DMS 273 (cell line): ENCODE measurements around the gene GABPB1.
"Not testable (repeated sequence)": the region's sequence is repeated elsewhere in the genome, so short reads cannot be mapped to it uniquely, and the experiment has no call there.

Source experiments
- DNase-seq: peaks from one replicate; lab custom pipeline; 2025; ENCODE audit not compliant: unreplicated experiment; lab: John Stamatoyannopoulos, UW

Gene GABPB1

DNA sequence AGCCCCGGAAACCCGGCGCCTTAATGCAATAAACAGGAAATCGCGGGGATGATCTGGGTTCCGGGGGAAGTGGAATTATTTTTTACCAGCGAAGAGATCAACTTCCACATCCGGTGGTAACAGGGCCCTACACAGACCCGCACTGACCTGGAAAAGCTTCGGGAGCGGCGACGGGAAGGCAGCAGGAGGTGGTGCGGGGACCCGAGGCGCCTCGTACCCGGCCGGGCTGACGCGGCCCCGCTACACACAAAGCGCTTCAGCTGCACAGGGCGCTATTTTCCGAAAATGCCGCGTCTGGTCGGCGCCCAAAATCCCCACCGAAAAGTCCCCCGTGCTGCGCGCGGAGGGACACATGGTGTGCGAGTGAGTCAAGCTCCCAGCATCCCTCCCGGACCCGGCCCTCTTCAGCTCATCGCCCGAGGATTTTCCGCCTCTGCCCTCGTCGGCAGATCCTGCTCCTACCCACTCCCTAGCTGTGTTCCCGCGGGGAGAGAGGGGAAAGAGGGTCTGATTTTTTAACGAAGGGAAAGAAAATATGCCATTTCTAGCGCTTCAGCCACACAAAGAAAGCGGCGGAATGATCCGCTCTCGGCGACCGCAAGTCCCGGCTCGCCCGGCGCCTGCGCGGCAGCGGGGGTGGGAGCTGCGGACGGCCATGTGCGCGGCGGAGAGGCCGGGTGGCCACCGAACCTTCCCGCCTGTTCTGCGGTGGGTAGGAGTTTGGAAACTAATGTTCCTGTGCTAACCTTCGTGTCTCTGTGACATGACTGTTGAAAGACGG, at the start of gene GABPB1:
TSS of gene GABPB1 (minus strand) at position 361 of the 781 bp plus-strand sequence. CDS start 45,400 bp downstream, outside the sequence.
- peak; percentile 92 for DNase-seq

GRCh38 chr15:50391561-50391960, 36.6 kb upstream of the GABPB1 start:
- DNase-seq: not testable (repeated sequence)

GRCh38 chr15:50390554-50391264, 35.7 kb upstream of the GABPB1 start:
- no peak for DNase-seq

GRCh38 chr15:50382408-50382807, 27.4 kb upstream of the GABPB1 start:
- DNase-seq: not testable (repeated sequence)

DNA sequence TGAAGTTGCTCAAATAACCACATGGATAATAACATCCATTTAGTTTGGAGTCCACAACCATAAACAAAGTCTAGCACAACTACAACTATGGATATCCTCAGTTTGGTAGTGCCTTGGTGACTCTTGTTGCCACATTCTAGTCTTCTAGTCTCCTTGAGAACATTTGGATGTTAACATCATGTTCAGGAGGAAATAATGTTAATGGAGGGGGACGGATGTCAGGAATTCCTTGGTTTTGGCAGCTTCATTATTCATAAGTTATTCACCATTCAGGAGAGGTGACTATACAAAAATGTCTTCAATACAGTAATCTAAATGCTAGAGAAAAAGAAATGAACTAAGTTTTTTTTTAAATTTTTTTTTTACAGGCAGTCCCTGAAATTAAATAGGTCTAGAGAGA, 26.4 kb upstream of the GABPB1 start:
- no peak for DNase-seq

- no peak for DNase-seq
Observed at GRCh38 chr15:50380089-50380488, 25.1 kb upstream of the GABPB1 start.

DNA sequence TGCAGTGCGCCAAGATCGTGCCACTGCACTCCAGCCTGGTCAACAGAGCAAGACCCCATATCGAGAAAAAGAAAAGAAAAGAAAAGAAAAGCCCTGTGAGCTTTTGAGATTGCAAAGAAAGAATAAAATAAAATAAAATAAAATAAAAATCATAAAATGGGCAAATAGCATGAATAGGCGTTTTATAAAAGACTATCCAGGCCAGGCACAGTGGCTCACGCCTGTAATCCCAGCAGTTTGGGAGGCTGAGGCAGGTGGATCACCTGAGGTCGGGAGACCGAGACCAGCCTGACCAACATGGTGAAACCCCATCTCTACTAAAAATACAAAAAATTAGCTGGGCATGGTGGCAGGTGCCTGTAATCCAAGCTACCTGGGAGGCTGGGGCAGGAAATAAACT, 24.4 kb upstream of the GABPB1 start:
- DNase-seq: not testable (repeated sequence)

DNA sequence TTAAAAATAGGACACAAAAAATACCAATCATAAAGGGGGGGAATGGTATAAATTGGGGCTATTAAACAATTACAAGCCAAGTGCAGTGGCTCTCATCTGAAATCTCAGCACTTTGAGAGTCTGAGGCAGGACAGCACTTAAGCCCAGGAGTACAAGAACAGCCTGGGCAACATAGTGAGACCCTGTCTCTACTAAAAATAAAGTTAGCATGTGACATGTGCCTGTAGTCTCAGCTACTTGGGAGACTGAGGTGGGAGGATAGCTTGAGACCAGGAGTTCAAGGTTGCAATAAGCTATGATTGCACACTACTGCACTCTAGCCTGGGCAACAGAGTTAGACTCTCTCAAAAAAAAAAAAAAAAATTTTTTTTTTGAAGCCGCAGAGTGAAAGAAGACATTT, 23.8 kb upstream of the GABPB1 start:
- DNase-seq: no peak

GRCh38 chr15:50377867-50378751, 23.1 kb upstream of the GABPB1 start:
- no peak for DNase-seq

GRCh38 chr15:50369564-50369963, 14.6 kb upstream of the GABPB1 start:
- not testable (repeated sequence) for DNase-seq

DNA sequence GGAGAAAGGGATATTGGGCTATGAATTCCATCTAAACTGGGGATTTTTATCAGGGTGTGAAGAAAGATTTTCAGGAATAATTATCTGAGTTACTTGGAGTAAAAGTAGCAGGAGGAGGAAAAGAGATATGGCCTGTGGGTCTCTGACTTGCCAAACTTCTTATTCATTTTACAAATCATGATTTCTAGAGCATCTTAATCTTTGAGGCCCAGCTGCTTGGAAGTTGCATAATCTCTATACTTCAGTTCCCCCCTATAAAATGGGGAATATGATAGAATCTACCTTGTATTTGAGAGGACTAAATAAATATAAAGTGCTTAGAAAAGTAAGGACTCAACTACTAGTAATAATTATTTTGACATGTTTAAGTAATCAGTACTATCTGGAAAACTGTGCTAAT, 11.0 kb upstream of the GABPB1 start:
- DNase-seq: no peak

DNA sequence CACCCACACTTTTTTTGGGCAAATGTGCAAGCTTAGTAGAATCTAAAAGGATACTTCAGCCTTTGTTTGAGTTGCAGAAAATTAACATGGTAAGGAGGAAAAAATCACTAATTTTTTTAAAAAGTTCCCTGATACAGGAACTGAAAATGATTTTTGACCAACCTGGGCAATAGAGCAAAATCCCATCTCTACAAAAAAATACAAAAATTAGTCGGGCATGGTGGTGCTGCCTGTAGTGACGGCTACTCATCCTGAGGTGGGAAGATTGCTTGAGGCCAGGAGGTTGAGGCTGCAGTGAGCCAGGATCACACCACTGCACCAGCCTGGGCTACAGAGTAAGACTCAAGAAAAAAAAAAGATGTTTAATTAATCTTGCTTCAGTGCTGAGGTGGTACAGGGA, 10.6 kb upstream of the GABPB1 start:
- DNase-seq: no peak

- DNase-seq: no peak
Observed at GRCh38 chr15:50363612-50364011, 8.6 kb upstream of the GABPB1 start.

DNA sequence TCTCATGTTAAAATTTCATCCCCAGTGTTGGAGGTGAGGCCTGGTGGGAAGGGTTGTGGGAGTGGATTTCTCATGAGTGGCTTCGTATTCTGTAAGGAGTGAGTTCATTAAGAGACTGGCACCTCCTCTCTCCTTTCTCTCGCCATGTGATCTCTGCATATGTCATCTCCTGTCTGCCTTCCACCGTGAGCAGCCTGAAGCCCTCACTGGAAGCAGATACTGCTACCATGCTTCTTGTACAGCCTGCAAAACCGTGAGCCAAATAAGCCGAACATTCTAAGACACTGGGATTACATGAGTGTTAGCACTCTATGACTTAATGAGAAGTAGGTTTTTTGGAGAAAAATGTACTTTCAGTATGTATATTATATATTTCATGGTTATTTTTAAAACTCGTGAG, 6.8 kb upstream of the GABPB1 start:
- DNase-seq: no peak

GRCh38 chr15:50358845-50359244, 3.8 kb upstream of the GABPB1 start:
- peak; percentile 43 for DNase-seq

GRCh38 chr15:50355980-50356379, 982 bp upstream of the GABPB1 start:
- DNase-seq: peak; percentile 19

GRCh38 chr15:50355619-50355905, 564 bp upstream of the GABPB1 start:
- no peak for DNase-seq

DNA sequence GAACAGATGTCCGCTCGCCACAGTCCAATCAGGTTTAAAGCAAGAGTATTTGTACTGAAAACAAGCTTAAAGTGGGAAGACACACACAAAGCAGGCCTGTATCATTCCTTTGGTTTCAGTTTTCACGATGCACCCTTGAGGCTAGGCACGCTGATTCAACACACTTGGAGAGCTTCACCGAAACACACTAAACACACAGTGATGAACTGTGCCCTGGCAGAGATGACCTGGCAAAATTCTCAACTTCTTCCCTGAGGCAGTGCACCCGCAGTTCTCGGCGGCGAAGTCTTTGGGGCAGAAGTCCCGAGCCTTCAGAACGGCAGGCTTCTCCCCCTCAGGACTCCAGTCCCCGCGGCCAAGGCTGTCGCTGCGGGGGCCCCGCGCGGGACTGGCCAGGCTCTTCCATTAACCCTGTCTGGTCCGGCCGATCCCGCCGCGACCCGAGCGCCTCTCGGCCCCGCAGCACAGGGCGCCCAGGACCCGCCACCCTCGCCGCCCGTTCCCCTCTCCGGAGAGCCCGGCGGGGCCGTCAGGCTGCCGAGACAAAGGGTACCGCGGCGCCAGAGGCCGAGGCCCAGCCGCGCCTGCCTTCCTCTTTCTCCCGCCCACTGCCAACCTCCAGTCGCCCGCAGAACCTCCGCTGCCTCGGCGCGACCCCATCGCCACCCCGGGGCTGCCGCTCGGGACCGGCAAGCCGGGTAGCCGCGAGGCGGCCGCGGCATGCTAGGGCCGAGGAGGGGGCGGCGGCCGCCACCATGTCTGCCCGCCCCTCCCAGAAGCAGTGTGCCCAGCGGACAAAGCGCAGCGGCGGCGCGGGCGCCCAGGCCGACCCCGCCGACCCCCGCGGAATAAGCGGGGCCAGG, 792 bp downstream of the GABPB1 start:
- DNase-seq: peak; percentile 78

GRCh38 chr15:50353251-50353974, 1.6 kb downstream of the GABPB1 start:
- no peak for DNase-seq

GRCh38 chr15:50350621-50351020, 4.4 kb downstream of the GABPB1 start:
- DNase-seq: no peak
